ENCODE measurements around the gene IFRD2.

IFRD2 gene

DNA sequence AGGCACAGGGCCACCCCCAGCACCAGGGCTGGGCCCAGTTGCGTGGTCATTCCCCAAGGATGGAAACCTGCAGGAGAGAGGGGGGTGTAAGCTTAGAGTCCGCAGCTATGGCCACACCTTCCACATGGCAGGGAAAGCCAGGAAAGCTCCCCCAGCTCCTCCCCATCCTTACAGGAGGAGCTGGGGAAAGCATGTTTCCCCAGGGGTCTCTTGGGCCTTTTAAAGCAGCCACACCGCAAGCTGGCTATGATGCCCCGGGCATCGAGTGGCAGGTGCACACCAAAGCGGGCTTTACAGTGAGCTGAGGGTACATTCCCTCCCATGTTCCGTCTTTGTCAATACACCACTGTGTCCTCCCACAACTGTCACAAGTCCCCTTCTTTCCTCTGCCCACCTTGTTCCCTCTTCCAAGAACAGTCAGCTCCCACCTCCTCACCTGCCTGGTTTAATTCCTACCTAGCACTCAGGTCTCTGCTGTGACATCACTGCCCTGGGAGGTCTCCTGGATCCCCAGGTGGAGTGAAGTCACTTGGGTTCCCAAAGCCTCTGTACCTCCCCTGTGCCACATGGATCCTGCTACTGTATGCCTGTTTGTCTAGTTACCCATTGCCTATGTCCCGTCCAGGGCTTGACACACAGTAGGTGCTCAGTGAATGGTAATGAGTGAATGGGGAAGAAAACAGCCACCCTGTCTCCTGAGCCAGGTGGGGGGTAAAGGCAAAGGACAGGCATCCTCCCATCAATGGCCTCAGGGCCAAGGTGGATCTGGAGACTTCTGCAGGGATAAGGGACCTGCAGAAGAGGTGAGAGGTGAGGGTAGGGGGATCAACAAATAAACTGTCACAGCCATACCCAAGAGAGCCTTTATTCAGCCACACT, 3.6 kb upstream of the IFRD2 start:
- H3K27ac ChIP-seq = no peak overlapping the region
- no peak for TF ChIP-seq ZFX (IDR thresholded peaks at IDR 0.05)
- TF ChIP-seq CTCF (conservative IDR thresholded peaks at IDR 0.05) = no peak

- H3K27ac ChIP-seq = no peak overlapping the region
- TF ChIP-seq CTCF (conservative IDR thresholded peaks at IDR 0.05) (no peak), ZFX (IDR thresholded peaks at IDR 0.05) (no peak)
Observed at GRCh38 chr3:50294492-50295403, 2.5 kb upstream of the IFRD2 start.

DNA sequence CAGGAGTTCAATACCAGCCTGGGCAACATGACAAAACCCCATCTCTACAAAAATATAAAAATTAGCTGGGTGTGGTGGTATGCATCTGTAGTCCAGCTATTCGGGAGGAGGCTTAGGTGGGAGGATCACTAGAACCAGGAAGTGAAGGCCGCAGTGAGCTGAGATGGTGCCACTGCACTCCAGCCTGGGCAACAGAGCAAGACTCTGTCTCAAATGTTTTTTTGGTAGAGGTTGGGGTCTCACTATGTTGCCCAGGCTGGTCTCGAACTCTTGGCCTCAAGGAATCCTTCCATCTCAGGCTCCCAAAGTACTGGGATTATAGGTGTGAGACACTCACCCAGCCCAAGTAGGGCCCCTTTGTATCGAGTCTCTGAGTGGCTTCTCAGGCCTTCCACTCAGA, 1.9 kb upstream of the IFRD2 start:
- H3K27ac ChIP-seq = no peak overlapping the region
- TF ChIP-seq ZFX (IDR thresholded peaks at IDR 0.05) (no peak), CTCF (conservative IDR thresholded peaks at IDR 0.05) (no peak)

GRCh38 chr3:50293079-50293801, 1.0 kb upstream of the IFRD2 start:
- peak overlapping the region; percentile 99 for H3K27ac ChIP-seq
- TF ChIP-seq CTCF (conservative IDR thresholded peaks at IDR 0.05) (no peak), ZFX (IDR thresholded peaks at IDR 0.05) (no peak)

GRCh38 chr3:50290161-50290641, 2.0 kb downstream of the IFRD2 start:
- TF ChIP-seq CTCF (conservative IDR thresholded peaks at IDR 0.05) = no peak
- TF ChIP-seq ZFX (IDR thresholded peaks at IDR 0.05) = no peak

DNA sequence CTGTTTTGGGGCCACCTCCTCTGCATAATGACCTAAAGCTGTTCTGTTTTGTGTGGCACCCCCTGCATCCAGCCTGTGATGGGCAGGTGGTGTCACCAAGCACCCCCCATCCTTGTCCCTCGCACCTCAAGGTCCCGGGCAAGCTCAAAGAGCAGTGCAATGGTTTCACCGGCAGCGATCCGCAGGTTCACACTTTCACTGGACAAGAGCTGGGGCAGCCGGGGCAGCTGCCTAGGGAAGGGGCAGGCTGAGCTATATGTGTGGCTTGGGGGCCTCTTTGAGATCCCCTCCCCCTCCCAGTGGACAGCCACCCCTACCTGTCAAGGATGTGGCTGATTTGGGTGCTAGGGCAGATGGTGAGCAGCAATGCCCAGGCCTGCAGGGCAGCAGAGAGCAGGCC, 3.1 kb downstream of the IFRD2 start:
- peak overlapping the region; percentile 99 for H3K27ac ChIP-seq
- TF ChIP-seq CTCF (conservative IDR thresholded peaks at IDR 0.05) (no peak), ZFX (IDR thresholded peaks at IDR 0.05) (no peak)

More at GRCh38 chr3:50290161-50290641, 2.0 kb downstream of the IFRD2 start:
- H3K27ac ChIP-seq = peak overlapping the region; percentile 99
